ENCODE measurements around the gene ZNF622. TPM values are rescaled to one million over a fixed set of nuclear protein-coding genes. Genes with fewer than 3 reads are reported as not detected.
A peak's percentile ranks its signal among the peaks of the same experiment; 100 is the strongest.
"Not testable (repeated sequence)": the region's sequence is repeated elsewhere in the genome, so short reads cannot be mapped to it uniquely, and the experiment has no call there.

ZNF622 gene
- polyA plus RNA-seq, 3 donors = 23.8 to 27.0 (median 25.8) TPM

GRCh38 chr5:16485656-16486055 is 20.1 kb upstream of the ZNF622 start:
- DNase-seq = no peak

DNA sequence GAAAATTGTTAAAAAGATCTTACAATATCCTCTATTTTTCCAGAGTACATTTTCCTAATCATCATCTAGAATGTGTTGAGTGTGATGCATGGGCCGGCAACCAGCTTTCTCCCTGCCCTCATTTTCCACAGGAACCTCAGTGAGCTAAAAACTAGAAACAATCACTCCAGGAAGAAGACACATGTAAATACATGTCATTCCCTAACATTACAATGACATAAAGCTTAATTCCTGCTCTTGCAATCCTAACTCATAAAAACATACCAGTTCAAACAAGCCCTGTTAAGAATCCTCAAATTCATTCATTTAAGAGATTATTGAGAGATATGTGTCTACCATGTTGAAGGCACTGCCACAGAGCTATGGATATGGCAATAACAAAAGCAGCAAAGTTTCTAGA is 18.5 kb upstream of the ZNF622 start:
- DNase-seq = no peak

- DNase-seq = no peak
Measured at GRCh38 chr5:16483361-16483760, 17.8 kb upstream of the ZNF622 start.

DNA sequence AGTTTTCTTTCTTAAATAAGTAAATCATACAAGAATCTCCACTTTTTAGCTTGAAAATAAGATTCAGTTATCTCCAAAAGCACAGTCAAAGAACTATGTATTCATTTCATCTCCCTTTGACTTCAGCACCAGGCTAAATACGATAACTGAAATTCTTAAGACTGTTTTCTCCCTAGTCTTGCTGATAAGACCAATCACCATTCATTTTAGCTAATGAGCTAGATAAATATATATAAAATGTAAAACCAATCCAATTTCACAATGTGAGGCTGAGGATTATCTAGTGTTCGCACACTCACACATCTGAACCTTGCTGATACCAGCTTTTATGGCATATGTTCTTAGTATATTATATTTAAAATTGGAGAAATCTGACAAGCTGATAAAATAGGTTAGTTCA is 17.3 kb upstream of the ZNF622 start:
- no peak for DNase-seq

GRCh38 chr5:16480821-16481538 is 15.4 kb upstream of the ZNF622 start:
- no peak for DNase-seq

DNA sequence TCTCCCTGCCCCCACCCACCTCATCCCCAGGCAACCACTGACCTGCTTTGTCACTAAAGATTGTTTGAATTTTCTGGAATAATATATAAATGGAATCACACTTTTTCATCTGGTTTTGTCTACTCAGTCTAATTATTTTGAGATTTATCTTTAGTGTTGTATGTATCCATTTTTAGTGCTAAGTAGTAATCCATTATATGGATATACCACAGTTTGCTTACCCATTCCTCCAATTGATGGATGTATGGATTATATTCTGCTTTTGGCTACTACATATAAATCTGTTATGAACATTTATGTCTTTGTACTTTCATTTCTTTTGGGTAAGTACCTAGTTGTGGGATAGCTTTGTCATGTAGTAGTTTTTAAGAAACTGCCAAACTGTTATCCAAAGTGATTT is 14.5 kb upstream of the ZNF622 start:
- DNase-seq = no peak

DNA sequence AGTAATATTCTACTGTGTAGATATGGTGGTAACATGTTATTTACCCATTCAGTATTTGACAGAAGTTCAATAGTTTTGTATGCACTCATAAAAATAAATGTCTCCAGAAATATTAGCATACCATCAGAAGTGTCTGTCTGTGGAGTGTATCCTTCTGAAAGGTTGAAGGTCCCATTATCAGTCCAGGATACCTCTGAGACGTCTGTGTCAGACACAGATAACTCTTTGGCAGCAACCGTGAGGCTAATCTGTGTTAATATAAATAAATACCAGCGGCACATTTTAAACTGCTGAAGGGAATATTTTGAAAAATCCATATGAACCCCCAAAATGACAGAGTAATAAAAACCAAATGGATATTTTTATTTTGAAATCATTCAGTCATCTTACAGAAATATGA is 11.9 kb upstream of the ZNF622 start:
- DNase-seq = no peak

GRCh38 chr5:16476417-16476816 is 10.8 kb upstream of the ZNF622 start:
- DNase-seq = not testable (repeated sequence)

DNA sequence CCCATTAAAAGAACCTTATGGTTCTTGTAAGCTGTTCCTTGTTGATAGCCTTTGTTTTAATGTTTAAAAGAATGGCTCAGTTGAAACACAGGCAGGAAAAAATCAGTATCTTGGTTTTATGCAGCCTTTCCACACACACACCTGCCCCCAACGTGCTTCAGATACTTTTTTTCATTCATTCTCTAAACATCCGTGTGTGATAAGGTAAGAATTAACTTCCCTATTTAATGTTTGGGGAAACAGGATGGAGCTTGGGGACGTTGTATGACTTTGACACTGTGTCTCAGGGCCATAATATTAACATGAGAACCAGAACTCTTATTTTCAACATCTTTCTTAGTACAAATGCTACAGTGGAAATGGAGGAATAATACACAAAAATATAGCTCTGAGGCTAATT is 5.8 kb upstream of the ZNF622 start:
- no peak for DNase-seq

GRCh38 chr5:16467363-16468219 is 2.0 kb upstream of the ZNF622 start:
- DNase-seq = no peak

- no peak for DNase-seq
Measured at GRCh38 chr5:16464664-16465543, 696 bp downstream of the ZNF622 start.

DNA sequence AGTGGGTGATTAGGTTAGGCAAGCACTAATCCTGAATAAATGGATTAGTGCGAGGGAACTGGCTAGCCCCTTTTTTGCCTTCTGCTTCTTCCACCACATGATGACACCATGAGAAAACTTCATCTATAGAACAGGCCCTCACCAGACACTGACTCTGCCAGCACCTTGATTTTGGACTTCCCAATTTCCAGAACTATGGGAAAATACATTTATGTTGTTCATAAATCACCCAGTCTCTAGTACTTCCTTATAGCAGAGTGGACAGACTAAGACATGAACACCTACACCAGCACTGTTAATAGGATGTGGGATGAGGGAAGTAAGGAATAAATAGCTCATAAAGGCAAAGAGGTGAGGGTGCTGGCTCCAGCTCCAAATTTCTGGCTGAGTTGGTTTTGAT is 1.4 kb downstream of the ZNF622 start:
- no peak for DNase-seq

DNA sequence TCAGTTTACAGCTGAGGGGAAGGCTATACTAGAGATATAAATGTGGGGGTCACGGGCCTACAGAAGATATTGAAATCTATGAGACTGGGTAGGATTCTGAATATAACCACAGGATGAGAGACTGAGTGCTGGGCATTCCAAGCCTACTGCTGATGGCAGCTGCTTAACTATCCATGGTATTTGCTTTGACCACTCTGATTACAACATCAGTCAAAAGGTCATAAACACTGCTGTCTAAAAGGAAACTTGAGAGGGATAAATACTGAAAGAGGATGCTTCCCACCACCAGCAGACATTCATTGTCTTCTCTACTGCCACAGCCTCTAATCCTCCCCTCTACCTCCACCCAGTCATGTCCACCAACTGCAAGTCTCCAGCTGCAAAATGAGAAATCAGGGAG is 3.8 kb downstream of the ZNF622 start:
- DNase-seq = peak; percentile 63

GRCh38 chr5:16461026-16461425 is 4.6 kb downstream of the ZNF622 start:
- no peak for DNase-seq

DNA sequence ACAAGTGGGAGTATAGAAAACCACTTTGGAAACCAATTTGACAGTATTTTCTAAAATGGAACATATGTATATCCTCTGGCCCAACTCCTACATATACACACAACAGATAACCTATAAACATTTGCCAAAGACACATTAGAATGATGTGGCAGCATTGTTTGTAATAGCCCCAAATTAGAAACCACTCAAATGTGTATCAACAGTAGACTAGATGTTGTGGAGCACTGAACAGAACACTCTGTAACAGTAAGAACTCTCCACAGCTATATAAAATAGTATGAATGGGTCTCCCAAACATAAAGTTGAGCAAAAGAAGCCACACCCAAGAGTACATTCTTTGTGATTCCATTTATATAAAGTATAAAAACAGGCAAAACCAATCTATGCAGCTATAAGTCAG is 6.1 kb downstream of the ZNF622 start:
- DNase-seq = no peak

- no peak for DNase-seq
Measured at GRCh38 chr5:16457853-16458252, 7.7 kb downstream of the ZNF622 start.

GRCh38 chr5:16457451-16457850 is 8.1 kb downstream of the ZNF622 start:
- no peak for DNase-seq

- peak; percentile 64 for DNase-seq
Measured at GRCh38 chr5:16456103-16456832, 9.3 kb downstream of the ZNF622 start.

DNA sequence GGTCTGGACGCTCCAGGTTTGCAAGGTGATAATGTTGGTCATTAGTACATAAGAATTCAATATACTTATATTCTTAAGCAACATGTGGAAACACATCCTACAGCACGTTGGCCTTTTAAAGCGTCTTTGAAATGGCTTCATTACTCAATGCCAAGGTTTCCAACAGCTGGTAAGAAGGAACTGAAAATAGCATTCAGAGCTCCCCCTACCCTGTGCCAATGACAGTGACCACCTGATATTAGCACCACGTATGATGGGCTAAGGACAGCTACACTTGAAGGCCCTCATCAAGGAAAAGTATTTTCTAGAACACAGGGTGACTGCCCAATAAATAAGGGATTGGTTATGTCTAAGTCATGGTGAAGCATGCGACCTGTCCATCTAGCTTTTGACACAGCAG is 9.9 kb downstream of the ZNF622 start:
- no peak for DNase-seq

DNA sequence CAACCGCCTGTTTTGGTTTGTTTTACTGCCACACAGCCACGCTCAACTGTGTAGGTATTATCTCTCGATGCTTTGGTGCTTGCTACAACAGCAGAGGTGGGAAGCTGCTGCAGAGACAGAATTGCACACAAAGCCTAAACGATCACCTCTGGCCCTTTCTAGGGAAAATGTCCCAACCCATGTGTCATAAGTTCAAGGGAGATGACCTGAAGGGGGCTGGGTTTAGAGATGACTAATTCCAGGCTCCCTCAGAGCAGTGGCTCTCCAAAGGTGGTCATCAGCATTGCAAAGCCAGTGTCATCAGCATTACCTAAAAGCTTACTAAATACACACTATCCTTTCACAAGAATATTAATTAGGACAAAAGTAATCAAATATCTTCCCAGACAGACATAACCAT is 10.9 kb downstream of the ZNF622 start:
- no peak for DNase-seq

- DNase-seq = no peak
Measured at GRCh38 chr5:16453609-16454008, 12.0 kb downstream of the ZNF622 start.

- DNase-seq = no peak
Measured at GRCh38 chr5:16450163-16450562, 15.4 kb downstream of the ZNF622 start.
